Body of pancreas (tissue), 4 donors: ENCODE data around the gene EPG5.

Experiments
- CTCF ChIP-seq, 7 experiments: fragments of 450-650 bp in 4 of 7; fragments of 200-600 bp in 3 of 7; sonication (generic) in 3 of 7; IDR thresholded peaks; one replicate each; pipeline ENCODE4 v1.5.1; 2016 to 2019; ENCODE audit warnings: antibody characterized with exemption in 7 of 7
- POLR2A ChIP-seq, 3 donors: fragments of 450-650 bp; IDR thresholded peaks; one replicate each; pipeline ENCODE4 v1.6.1; 2016; ENCODE audit warnings: antibody characterized with exemption in 3 of 3, mild to moderate bottlenecking in 2 of 3

- no peak for TF ChIP-seq CTCF (IDR thresholded peaks at IDR 0.05)
- TF ChIP-seq POLR2A (IDR thresholded peaks at IDR 0.05), result no peak
Measured at GRCh38 chr18:45836242-45837205, 130.6 kb downstream of the EPG5 start.
